Lower lobe of right lung (tissue), 2 donors: ENCODE measurements around the gene DHRS1. TPM values are rescaled to one million over a fixed set of nuclear protein-coding genes. Genes with fewer than 3 reads are reported as not detected.
A peak's percentile ranks its signal among the peaks of the same experiment; 100 is the strongest.

Experiments
- ATAC-seq, 2 donors: fragments of 200-7000 bp; cut with Tn5 transposase; one replicate each; pipeline ENCODE4 v1.9.1; 2020 to 2022; ENCODE audit warnings: mild to moderate bottlenecking in 2 of 2, moderate library complexity in 2 of 2
- DNase-seq: peaks from one replicate; pipeline ENCODE4 v3.0.0-alpha.2; 2020
- H3K27ac ChIP-seq: fragments of 200-600 bp; one replicate; pipeline ENCODE4 v1.8.0; 2022
- H3K27me3 ChIP-seq: fragments of 200-600 bp; one replicate; pipeline ENCODE4 v1.8.0; 2022; ENCODE audit warnings: low read depth
- H3K36me3 ChIP-seq: fragments of 200-600 bp; one replicate; pipeline ENCODE4 v1.8.0; 2022; ENCODE audit warnings: mild to moderate bottlenecking
- H3K4me1 ChIP-seq: fragments of 200-600 bp; one replicate; pipeline ENCODE4 v1.8.0; 2022
- H3K4me3 ChIP-seq: fragments of 200-600 bp; one replicate; pipeline ENCODE4 v1.8.0; 2022; ENCODE audit warnings: mild to moderate bottlenecking
- H3K9me3 ChIP-seq: fragments of 200-600 bp; one replicate; pipeline ENCODE4 v1.8.0; 2022
- intact Hi-C: fragments of 100-400 bp; cut with DNase I; formaldehyde crosslinking; loops from one replicate; pipeline ENCODE4 v1.11.0; 2022
- total RNA-seq: library from RNA; stranded (reverse); fragmentation: NEBNext Ultra II Directional; extraction: Animal tissue kit (Norgen Biotek cat#: 25700); gene quantifications from one replicate; pipeline ENCODE4 v1.2.1, GENCODE V29; 2021
- TF ChIP-seq, protein P1 (sequence below): fragments of 200-600 bp; IDR thresholded peaks from one replicate; pipeline ENCODE4 v1.8.0; 2022; ENCODE audit warnings: antibody characterized with exemption, mild to moderate bottlenecking
- donor health status: DM: no; HTN: yes; CAD: no; lungs with severe emphysema.

The DHRS1 gene
- total RNA-seq, 1 donor from 2014 or later, result 22.7 TPM

DNA sequence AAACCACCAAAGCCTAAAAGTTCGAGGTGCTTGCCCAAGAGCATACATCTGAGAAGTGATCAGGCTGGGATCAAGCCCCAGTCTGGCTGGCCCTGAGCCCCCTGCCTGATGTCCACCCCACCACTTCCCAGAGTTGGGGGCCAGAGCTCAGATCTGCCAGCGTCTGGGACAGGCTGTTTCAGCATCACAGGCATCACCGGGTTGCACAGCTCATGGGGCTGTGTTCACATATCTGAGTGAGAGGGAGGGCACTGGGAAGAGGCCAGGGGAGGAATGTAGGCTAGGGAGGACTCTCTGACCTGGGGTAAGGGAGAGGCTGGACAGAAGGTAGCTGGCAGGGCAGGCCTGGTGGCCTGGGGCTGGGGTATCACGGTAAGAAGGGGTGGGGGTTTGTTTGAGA, 42.6 kb downstream of the DHRS1 start:
- DNase-seq (peak; percentile 34), ATAC-seq (peak in 1 of 2 donors; percentile 25)
- intact Hi-C loops, result no loop called here
- no peak overlapping the region for H3K27ac ChIP-seq
- peaks cover 12% of the 10 kb centered on the region for H3K4me1 ChIP-seq
- no peaks in the 10 kb centered on the region for H3K27me3 ChIP-seq
- no peak overlapping the region for H3K4me3 ChIP-seq
- H3K36me3 ChIP-seq, result peaks cover 13% of the 10 kb centered on the region
- H3K9me3 ChIP-seq, result no peaks in the 10 kb centered on the region
- TF ChIP-seq, protein P1, sequence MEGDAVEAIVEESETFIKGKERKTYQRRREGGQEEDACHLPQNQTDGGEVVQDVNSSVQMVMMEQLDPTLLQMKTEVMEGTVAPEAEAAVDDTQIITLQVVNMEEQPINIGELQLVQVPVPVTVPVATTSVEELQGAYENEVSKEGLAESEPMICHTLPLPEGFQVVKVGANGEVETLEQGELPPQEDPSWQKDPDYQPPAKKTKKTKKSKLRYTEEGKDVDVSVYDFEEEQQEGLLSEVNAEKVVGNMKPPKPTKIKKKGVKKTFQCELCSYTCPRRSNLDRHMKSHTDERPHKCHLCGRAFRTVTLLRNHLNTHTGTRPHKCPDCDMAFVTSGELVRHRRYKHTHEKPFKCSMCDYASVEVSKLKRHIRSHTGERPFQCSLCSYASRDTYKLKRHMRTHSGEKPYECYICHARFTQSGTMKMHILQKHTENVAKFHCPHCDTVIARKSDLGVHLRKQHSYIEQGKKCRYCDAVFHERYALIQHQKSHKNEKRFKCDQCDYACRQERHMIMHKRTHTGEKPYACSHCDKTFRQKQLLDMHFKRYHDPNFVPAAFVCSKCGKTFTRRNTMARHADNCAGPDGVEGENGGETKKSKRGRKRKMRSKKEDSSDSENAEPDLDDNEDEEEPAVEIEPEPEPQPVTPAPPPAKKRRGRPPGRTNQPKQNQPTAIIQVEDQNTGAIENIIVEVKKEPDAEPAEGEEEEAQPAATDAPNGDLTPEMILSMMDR, result no peak

DNA sequence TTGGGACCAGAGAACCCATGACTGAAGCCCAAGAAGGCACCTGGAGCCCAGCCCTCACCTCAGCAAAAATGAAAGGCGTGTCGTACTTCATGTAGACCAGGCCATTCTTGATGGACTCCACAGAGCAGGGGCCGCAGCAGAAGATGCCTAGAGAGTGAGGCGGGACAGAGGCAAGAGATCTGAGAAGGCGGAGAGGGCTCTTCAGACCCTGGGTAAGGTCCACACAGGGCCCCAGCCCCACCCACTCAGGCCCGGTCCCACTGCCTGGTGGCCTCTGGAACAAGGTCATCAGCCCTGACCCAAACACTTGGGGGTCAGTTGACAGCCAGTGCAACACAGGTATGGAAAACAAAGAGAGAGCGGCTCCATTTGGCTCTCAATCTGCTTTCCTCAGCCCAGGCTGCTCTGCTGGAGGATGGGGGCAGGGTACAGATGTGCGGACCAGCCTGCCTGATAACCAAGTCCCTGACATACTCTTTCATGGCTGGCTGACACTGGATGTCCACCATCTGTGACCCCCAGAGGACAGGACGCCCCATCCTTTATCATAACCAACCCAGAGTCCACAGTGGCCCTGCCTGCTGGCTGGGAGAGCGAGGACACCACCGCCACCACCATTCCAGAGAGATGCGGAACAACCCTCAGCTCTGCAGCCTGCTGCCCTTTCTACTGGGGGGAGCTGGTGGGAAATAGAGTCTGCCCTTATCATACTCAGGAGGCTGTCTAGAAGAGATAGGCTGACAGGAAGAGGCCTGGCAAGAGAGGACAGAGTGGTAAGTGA, 43.5 kb downstream of the DHRS1 start:
- H3K27ac ChIP-seq, result no peak overlapping the region
- no peak for DNase-seq
- peaks cover 12% of the 10 kb centered on the region for H3K4me1 ChIP-seq
- peaks cover 13% of the 10 kb centered on the region for H3K36me3 ChIP-seq
- no peaks in the 10 kb centered on the region for H3K27me3 ChIP-seq
- ATAC-seq, result no peak
- no peaks in the 10 kb centered on the region for H3K9me3 ChIP-seq
- no peak overlapping the region for H3K4me3 ChIP-seq
- TF ChIP-seq, protein P1, result no peak
- intact Hi-C loops, result no loop called here

DNA sequence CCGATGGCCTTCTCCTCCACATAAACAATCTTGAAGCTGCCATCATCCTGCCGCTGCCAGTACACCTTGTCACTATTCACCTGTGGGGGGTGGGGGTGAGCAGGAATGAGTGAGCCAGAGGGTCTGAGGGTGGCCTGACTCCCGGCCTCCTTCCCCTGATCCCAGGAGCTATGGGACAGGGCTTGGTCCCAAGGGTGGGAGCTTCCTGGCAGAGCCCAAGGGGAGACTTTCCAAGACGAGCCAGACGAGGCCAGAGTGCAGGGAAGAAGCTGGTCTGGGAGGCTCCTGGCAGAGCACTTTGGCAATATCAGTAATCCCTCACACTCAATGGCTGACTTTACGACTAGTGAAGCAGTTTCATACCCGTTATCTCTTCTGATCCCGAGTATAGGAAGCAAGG, 44.1 kb downstream of the DHRS1 start:
- no peaks in the 10 kb centered on the region for H3K27me3 ChIP-seq
- DNase-seq, result no peak
- no peak for ATAC-seq
- H3K4me1 ChIP-seq, result peaks cover 12% of the 10 kb centered on the region
- intact Hi-C loops, result no loop called here
- TF ChIP-seq, protein P1, result no peak
- no peak overlapping the region for H3K27ac ChIP-seq
- no peaks in the 10 kb centered on the region for H3K9me3 ChIP-seq
- H3K36me3 ChIP-seq, result peaks cover 13% of the 10 kb centered on the region
- no peak overlapping the region for H3K4me3 ChIP-seq

DNA sequence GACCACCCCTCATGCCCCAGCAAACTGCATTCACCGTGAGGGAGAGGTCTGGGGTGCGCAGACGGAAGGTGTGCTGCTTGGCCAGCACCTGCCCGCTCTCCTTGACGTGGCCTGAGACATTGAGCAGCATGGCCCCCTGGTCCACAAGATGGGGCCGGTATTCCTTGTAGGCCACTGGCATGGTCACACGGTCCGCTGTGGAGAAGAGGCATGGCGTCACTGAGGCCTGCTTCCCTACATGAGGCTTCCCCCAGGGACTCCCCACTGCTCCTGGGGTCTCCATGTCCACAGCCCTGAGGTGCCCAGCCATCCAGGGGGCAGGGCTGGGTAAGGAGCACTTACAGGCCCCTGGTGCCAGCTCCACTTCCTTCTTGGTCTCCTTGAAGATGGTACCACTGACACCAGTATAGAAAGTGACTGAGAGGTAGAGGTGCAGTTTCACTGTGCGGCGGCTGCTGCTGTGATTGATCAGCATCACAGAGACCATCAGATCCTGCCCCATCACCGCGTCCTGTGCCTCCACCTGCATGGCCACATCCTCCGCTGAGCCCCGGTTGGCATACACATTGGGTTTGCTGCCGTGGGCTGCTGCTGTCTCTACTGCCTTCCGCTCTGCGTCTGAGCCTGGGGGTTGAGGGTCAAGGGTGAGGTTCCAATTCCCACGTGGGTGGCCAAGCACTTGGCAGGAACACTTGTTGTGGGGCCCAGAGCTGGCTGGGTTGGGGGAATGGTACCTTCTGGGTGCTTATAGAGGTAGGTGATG, 44.8 kb downstream of the DHRS1 start:
- ATAC-seq, result no peak
- intact Hi-C loops, result no loop called here
- H3K36me3 ChIP-seq, result peaks cover 13% of the 10 kb centered on the region

DNA sequence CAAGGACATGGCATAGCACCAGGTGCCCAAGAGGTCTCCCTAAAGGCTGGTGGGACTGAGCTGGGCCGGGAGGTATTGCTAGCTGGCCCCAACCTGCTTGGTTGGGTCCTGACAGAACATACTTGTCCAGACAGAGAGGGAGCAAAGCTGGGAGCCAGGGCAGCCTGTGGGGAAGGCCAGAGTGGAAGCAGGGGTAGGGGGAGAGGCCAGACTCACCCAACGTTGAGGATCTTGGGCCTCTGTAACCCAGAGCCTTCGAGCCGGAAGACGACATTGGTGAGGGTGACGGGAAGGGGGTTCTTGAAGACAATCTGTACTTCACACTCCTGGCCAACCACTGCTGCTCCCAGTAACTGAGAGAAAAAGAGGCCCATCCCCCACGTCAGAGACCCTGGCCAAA, 45.6 kb downstream of the DHRS1 start:
- peaks cover 4% of the 10 kb centered on the region for H3K4me1 ChIP-seq
- no peaks in the 10 kb centered on the region for H3K27me3 ChIP-seq
- H3K9me3 ChIP-seq, result no peaks in the 10 kb centered on the region
- no peak overlapping the region for H3K4me3 ChIP-seq
- ATAC-seq (no peak), DNase-seq (no peak)
- intact Hi-C loops, result no loop called here
- H3K27ac ChIP-seq, result no peak overlapping the region
- TF ChIP-seq, protein P1, result no peak
- peaks cover 15% of the 10 kb centered on the region for H3K36me3 ChIP-seq

More for the DNA sequence above, 44.8 kb downstream of the DHRS1 start:
- TF ChIP-seq, protein P1, result no peak
- no peaks in the 10 kb centered on the region for H3K27me3 ChIP-seq
- peak; percentile 40 for DNase-seq
- peaks cover 12% of the 10 kb centered on the region for H3K4me1 ChIP-seq
- no peak overlapping the region for H3K27ac ChIP-seq
- H3K9me3 ChIP-seq, result no peaks in the 10 kb centered on the region
- no peak overlapping the region for H3K4me3 ChIP-seq
